ENCODE data around the gene TRA2A. TPM values are rescaled to one million over a fixed set of nuclear protein-coding genes. Genes with fewer than 3 reads are reported as not detected.

The TRA2A gene
- total RNA-seq, result 100 to 1,000 TPM; 269 to 385 (median 324) TPM
- total RNA-seq (2013), result 118 TPM

DNA sequence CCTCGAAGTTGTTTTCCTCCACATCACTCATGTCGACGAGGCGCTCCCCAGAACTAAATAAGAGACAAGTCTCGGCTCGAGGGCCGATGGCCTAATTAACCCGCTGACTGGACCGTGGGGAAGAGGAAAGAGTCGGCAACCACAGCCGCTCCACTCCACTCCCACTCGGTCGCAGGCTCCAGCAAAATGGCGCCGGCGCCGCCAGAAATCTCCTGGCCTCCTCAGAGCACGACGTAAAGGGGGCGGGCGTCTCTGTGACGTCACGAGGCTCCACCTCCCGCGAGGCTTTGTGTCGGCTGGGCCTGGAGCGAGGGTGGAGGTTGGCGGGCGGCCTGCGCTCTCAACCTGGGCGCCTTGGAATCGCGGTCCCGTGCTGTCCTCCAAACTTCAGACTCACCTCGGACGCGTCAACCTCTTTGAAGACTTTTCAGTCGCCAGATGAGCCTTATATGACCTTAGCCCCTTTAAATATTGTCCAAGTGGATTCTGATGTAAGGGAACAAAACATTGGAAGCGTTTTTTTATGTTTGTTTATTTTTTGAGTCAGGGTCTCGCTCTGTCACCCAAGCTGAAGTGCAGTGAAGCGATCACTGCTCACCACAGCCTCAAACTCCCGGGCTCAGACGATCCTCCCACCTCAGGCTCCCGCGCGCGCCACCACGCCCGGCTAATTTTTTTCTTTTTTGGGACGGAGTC lies at the start of gene TRA2A:
TRA2A (minus strand) TSS at position 188 of the 696 bp plus-strand sequence; CDS start at position 31, 157 bp downstream.
- ATAC-seq (peak; percentile 82 to 97 (median 90)), DNase-seq (peak; percentile 98)
- Mint-ChIP-seq H3K27ac (peak within 1 kb of the TSS; percentile 99 to 100), H3K4me3 (peak within 1 kb of the TSS; percentile 100), H3K9me3 (no peaks in the 10 kb centered on the region), H3K4me1 (peaks cover 46 to 52% of the 10 kb centered on the region in 2 donors), H3K27me3 (ENCODE audit: low read depth in 2 of 2) (no peaks in the 10 kb centered on the region), H3K36me3 (no peaks in the 10 kb centered on the region)
- TF ChIP-seq, protein P1, sequence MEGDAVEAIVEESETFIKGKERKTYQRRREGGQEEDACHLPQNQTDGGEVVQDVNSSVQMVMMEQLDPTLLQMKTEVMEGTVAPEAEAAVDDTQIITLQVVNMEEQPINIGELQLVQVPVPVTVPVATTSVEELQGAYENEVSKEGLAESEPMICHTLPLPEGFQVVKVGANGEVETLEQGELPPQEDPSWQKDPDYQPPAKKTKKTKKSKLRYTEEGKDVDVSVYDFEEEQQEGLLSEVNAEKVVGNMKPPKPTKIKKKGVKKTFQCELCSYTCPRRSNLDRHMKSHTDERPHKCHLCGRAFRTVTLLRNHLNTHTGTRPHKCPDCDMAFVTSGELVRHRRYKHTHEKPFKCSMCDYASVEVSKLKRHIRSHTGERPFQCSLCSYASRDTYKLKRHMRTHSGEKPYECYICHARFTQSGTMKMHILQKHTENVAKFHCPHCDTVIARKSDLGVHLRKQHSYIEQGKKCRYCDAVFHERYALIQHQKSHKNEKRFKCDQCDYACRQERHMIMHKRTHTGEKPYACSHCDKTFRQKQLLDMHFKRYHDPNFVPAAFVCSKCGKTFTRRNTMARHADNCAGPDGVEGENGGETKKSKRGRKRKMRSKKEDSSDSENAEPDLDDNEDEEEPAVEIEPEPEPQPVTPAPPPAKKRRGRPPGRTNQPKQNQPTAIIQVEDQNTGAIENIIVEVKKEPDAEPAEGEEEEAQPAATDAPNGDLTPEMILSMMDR (IDR thresholded peaks at IDR 0.05), result no peak
- WGBS (ENCODE audit: insufficient coverage), result 18% methylated on average over 48 of the region's 50 CpGs
- Histone ChIP-seq H3K36me3 (ENCODE audit: control insufficient read depth, insufficient read depth, low read length) (no peaks in the 10 kb centered on the region), H3K9me3 (ENCODE audit: control insufficient read depth, insufficient read depth, low read length) (no peaks in the 10 kb centered on the region), H3K27me3 (ENCODE audit: control insufficient read depth, insufficient read depth, low read length) (no peaks in the 10 kb centered on the region), H3K27ac (ENCODE audit: low read length) (peak within 1 kb of the TSS; percentile 99), H3K4me3 (ENCODE audit: low read length) (peak within 1 kb of the TSS; percentile 95), H3K4me1 (ENCODE audit: control insufficient read depth, insufficient read depth, low read length) (peaks cover 22% of the 10 kb centered on the region)
- intact Hi-C loops (cut with micrococcal nuclease), result loop anchor here (1.0 to 10.0 kb wide), 3 partner anchors 15 to 517 kb away; partner anchors contain the start of genes HYCC1 and MALSU1

DNA sequence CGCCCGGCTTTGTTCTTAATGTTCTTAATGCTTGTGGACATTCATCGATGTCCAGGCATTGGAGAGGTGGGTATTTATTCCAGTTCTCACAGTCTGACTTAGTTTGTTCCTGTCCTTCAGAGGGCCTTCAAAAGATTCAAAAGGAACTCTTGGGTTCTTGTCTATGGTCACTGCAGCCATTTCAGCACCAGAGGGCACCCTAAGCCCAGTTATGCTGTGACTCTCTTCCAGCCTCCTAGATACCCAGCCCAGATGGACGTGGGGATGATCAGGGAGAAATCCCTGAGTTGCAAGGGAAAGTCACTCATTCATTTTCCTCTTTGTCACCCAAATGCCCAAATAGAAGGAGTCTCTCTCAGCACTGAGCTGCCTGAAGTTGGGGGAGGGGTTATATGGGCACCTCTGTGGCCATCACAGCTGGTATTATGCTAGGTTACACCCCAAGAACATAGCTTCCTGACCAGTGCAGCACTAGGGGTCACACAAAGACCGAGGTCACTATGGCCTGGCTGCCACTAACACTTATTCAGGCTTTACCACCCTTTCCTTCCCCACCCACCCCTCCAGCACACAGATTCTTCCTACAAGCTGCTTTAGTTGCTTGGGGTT lies 38.9 kb upstream of the TRA2A start:
- Mint-ChIP-seq H3K4me1 (peaks cover 0 to 5% of the 10 kb centered on the region in 2 donors), H3K27me3 (ENCODE audit: low read depth in 2 of 2) (peaks cover 7 to 24% of the 10 kb centered on the region in 2 donors), H3K36me3 (no peaks in the 10 kb centered on the region), H3K9me3 (no peaks in the 10 kb centered on the region), H3K27ac (peak overlapping the region in 1 of 2 donors; percentile 38), H3K4me3 (no peak overlapping the region)
- DNase-seq, result peak; percentile 61 to 78
- Histone ChIP-seq H3K27ac (ENCODE audit: low read length) (no peak overlapping the region), H3K36me3 (ENCODE audit: control insufficient read depth, insufficient read depth, low read length) (no peaks in the 10 kb centered on the region), H3K4me1 (ENCODE audit: control insufficient read depth, insufficient read depth, low read length) (no peaks in the 10 kb centered on the region), H3K4me3 (ENCODE audit: low read length) (no peak overlapping the region), H3K27me3 (ENCODE audit: control insufficient read depth, insufficient read depth, low read length) (no peaks in the 10 kb centered on the region), H3K9me3 (ENCODE audit: control insufficient read depth, insufficient read depth, low read length) (no peaks in the 10 kb centered on the region)
- WGBS (ENCODE audit: insufficient coverage), result 41% methylated on average over 5 of the region's 5 CpGs
- TF ChIP-seq, protein P1 (IDR thresholded peaks at IDR 0.05), result peak; percentile 79
- intact Hi-C loops (cut with micrococcal nuclease), result loop anchor here (1.0 to 5.0 kb wide), 2 partner anchors 127 to 142 kb away; no protein-coding TSS in a partner anchor
- peak; percentile 88 to 99 (median 99) for ATAC-seq

DNA sequence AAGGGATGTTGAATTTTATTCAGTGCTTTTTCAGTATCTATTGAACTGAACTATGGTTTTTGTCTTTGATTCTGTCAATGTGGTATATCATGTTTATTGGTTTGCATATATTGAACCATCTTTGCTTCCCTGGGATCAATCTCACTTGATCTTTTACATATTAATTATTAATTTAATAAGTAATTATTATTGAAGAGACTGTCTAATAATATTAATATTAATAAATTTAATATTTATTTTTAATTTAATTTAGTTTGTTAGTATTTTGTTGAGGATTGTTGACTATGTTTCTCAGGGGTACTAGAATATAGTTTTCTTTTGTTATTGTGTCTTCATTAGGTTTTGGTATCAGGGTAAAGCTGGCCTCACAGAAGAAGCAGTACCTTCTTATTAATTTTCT lies 26.5 kb upstream of the TRA2A start:
- no peaks in the 10 kb centered on the region for H3K9me3 Mint-ChIP-seq
- H3K4me1 Mint-ChIP-seq, result no peaks in the 10 kb centered on the region
- no peak overlapping the region for H3K27ac Mint-ChIP-seq
- DNase-seq (no peak), ATAC-seq (no peak)
- H3K36me3 Mint-ChIP-seq, result no peaks in the 10 kb centered on the region
- Histone ChIP-seq H3K27ac (ENCODE audit: low read length) (no peak overlapping the region), H3K36me3 (ENCODE audit: control insufficient read depth, insufficient read depth, low read length) (no peaks in the 10 kb centered on the region), H3K4me1 (ENCODE audit: control insufficient read depth, insufficient read depth, low read length) (no peaks in the 10 kb centered on the region), H3K4me3 (ENCODE audit: low read length) (no peak overlapping the region), H3K27me3 (ENCODE audit: control insufficient read depth, insufficient read depth, low read length) (peaks cover 4% of the 10 kb centered on the region), H3K9me3 (ENCODE audit: control insufficient read depth, insufficient read depth, low read length) (no peaks in the 10 kb centered on the region)
- intact Hi-C loops (cut with micrococcal nuclease), result no loop called here
- TF ChIP-seq, protein P1 (IDR thresholded peaks at IDR 0.05), result no peak
- H3K4me3 Mint-ChIP-seq, result no peak overlapping the region
- H3K27me3 Mint-ChIP-seq (ENCODE audit: low read depth in 2 of 2), result peaks cover 16 to 52% of the 10 kb centered on the region in 2 donors

Data from natural killer cell (primary cell).